ENCODE measurements around the gene JAK1.

The JAK1 gene

DNA sequence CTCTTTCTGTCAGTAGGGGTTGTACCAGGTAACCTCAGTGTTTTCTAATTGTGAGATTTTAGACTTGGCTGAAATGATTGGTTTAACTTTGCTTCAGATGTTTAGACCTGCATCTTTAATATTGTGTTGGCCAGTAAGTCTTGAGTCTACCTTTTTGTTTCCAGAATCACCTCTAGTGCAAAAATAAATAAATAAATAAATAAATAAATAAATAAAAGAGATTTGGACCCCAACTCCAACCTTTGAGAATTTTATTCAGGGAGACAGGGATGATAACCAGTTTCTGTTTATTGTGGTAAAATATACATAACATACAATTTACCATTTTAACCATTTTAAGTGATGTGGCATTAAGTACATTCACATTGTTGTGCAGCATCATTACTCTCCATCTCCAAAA, 157.0 kb downstream of the JAK1 start:
- no peak for DNase-seq (ENCODE audit: insufficient read length, low spot score)
- no peak for FAIRE-seq

DNA sequence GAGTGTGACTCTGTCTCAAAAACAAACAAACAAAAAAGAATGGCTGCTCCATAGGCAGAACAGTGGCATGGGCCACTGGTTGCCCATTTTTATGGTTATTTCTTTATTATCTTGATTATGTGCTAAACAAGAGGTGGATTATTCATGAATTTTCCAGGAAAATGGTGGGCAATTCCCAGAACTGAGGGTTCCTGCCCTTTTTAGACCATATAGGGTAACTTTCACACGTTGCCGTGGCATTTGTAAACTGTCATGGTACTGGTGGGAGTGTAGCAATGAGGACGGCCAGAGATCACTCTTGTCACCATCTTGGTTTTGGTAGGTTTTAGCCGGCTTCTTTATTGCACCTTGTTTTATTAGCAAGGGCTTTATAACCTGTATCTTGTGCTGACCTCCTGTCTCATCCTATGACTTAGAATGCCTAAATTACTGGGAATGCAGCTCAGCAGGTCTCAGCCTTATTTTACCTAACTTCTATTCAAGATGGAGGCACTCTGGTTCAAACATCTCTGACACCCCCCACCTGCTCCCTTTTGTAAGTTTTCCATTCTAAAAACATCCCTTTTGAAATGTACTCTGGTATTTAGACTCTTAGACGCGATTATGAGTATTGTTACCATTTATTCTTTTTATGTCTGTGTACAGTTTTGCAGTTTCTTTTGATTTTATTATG, 164.4 kb downstream of the JAK1 start:
- DNase-seq (ENCODE audit: insufficient read length, low spot score): no peak
- FAIRE-seq: no peak

DNA sequence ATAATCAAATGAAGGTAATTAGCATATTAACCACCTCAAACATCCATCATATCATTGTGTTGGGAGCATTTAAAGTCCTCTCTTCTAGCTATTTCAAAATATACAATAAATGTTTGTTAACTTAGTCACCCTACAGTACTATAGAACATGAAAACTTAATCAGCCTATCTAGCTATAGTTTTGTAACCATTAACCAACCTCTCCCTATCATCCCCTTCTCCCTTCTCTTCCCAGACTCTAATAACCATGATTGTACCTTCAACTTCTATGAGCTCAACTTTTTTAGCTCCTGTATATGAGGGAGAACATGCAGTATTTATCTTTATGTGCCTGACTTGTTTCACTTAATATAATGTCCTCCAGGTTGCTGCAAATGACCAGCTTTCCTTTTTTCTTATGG, 167.5 kb downstream of the JAK1 start:
- no peak for DNase-seq (ENCODE audit: insufficient read length, low spot score)
- no peak for FAIRE-seq

DNA sequence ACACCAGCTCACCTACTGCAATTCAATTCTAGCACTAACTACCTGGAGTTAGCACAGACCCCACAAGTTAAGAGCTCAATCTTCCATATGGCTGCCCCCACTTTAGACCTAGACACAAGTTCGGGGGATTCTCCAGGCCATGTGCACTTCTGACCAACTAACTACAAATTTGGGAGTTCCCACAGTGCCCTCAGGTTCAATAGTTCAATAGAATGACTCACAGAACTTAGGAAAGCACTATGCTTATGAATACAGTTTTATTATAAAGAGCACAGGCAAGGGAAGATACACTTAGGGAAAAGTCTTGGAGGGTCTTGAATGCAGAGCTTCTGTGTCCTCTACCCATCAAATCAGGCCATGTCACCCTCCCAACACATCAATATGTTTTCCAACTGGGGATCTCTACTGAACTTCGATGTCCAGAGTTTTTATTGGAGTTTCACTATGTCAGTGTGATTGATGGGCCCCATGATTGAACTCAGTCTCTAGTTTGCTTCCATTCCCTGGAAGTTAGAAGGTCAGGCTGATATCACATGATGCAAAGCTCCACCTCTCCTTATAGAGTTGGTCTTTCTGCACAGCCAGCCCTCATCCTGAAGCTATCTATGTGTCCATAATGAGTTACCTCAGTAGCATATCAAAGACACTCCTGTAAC, 175.4 kb downstream of the JAK1 start:
- FAIRE-seq (no peak), DNase-seq (ENCODE audit: insufficient read length, low spot score) (no peak)

Measured in GM19239 (cell line).